KMS-11 (cell line): Measurements from ENCODE around the gene RGS7.

ENCODE experiments used
- H2AFZ ChIP-seq: fragments of 200-600 bp; sonication (generic); 2 replicates; pipeline ENCODE4 v1.6.1; 2016; ENCODE audit warnings: antibody characterized with exemption, mixed run types, low read depth
- H3K27ac ChIP-seq: fragments of 200-600 bp; sonication (generic); 2 replicates; pipeline ENCODE4 v1.6.1; 2016; ENCODE audit warnings: mild to moderate bottlenecking, mixed run types
- H3K27me3 ChIP-seq: fragments of 200-600 bp; sonication (generic); 2 replicates; pipeline ENCODE4 v1.6.1; 2017; ENCODE audit warnings: mild to moderate bottlenecking, low read depth, mixed run types, moderate library complexity; ENCODE audit not compliant: insufficient read depth
- H3K36me3 ChIP-seq: fragments of 200-600 bp; sonication (generic); 2 replicates; pipeline ENCODE4 v1.6.1; 2017; ENCODE audit warnings: mild to moderate bottlenecking, mixed run types; ENCODE audit not compliant: insufficient read depth
- H3K4me1 ChIP-seq: fragments of 200-600 bp; sonication (generic); 2 replicates; pipeline ENCODE4 v1.6.1; 2016; ENCODE audit warnings: mild to moderate bottlenecking, low read depth, mixed run types; ENCODE audit not compliant: poor library complexity, severe bottlenecking
- H3K4me2 ChIP-seq: fragments of 200-600 bp; sonication (generic); 2 replicates; pipeline ENCODE4 v1.7.0; 2016; ENCODE audit warnings: mild to moderate bottlenecking, mixed run types
- H3K4me3 ChIP-seq: fragments of 200-600 bp; sonication (generic); IDR thresholded peaks from 2 replicates; pipeline ENCODE4 v1.6.1; 2017; ENCODE audit warnings: low read depth, low read length, mixed read lengths; ENCODE audit not compliant: insufficient read depth
- H3K79me2 ChIP-seq: fragments of 200-600 bp; sonication (generic); 2 replicates; pipeline ENCODE4 v1.6.1; 2016; ENCODE audit warnings: low read depth, mixed run types; ENCODE audit not compliant: insufficient read depth
- H3K9ac ChIP-seq: fragments of 200-600 bp; sonication (generic); 2 replicates; pipeline ENCODE4 v1.6.1; 2016; ENCODE audit warnings: mild to moderate bottlenecking, mixed run types
- H4K20me1 ChIP-seq: fragments of 200-600 bp; sonication (generic); 2 replicates; pipeline ENCODE4 v1.6.1; 2016; ENCODE audit warnings: mild to moderate bottlenecking, mixed run types; ENCODE audit not compliant: insufficient read depth
- CTCF ChIP-seq: fragments of 200-600 bp; sonication (generic); conservative IDR thresholded peaks from 2 replicates; pipeline ENCODE4 v1.6.1; 2017; ENCODE audit warnings: low read depth, mild to moderate bottlenecking, antibody characterized with exemption, low read length, moderate library complexity, mixed read lengths

Gene RGS7

GRCh38 chr1:240806200-240806745 lies 550.7 kb downstream of the RGS7 start:
- Histone ChIP-seq H3K79me2 (no peaks in the 10 kb centered on the region), H3K27ac (no peak overlapping the region), H3K9ac (no peak overlapping the region), H3K4me1 (no peaks in the 10 kb centered on the region), H4K20me1 (no peaks in the 10 kb centered on the region), H2AFZ (no peak overlapping the region), H3K27me3 (no peaks in the 10 kb centered on the region), H3K36me3 (no peaks in the 10 kb centered on the region), H3K4me2 (no peak overlapping the region), H3K4me3 (no peak overlapping the region)
- no peak for TF ChIP-seq CTCF

- Histone ChIP-seq H3K4me2 (no peak overlapping the region), H3K27ac (no peak overlapping the region), H3K4me3 (no peak overlapping the region), H3K36me3 (no peaks in the 10 kb centered on the region), H3K4me1 (no peaks in the 10 kb centered on the region), H3K27me3 (no peaks in the 10 kb centered on the region), H4K20me1 (no peaks in the 10 kb centered on the region), H3K9ac (no peak overlapping the region), H3K79me2 (no peaks in the 10 kb centered on the region), H2AFZ (no peak overlapping the region)
- TF ChIP-seq CTCF, result no peak
These were observed 552.5 kb downstream of the RGS7 start for GRCh38 chr1:240804475-240804874.

GRCh38 chr1:240803151-240803550 lies 553.9 kb downstream of the RGS7 start:
- Histone ChIP-seq H3K4me2 (no peak overlapping the region), H3K4me3 (no peak overlapping the region), H2AFZ (no peak overlapping the region), H3K27me3 (no peaks in the 10 kb centered on the region), H3K4me1 (no peaks in the 10 kb centered on the region), H3K9ac (no peak overlapping the region), H3K27ac (no peak overlapping the region), H3K36me3 (no peaks in the 10 kb centered on the region), H4K20me1 (no peaks in the 10 kb centered on the region), H3K79me2 (no peaks in the 10 kb centered on the region)
- TF ChIP-seq CTCF, result no peak

GRCh38 chr1:240802271-240802670 lies 554.7 kb downstream of the RGS7 start:
- no peaks in the 10 kb centered on the region for H3K36me3 ChIP-seq
- H3K4me2 ChIP-seq, result no peak overlapping the region
- no peaks in the 10 kb centered on the region for H3K79me2 ChIP-seq
- no peak overlapping the region for H2AFZ ChIP-seq
- H4K20me1 ChIP-seq, result no peaks in the 10 kb centered on the region
- no peak overlapping the region for H3K4me3 ChIP-seq
- H3K9ac ChIP-seq, result no peak overlapping the region
- H3K27me3 ChIP-seq, result no peaks in the 10 kb centered on the region
- no peaks in the 10 kb centered on the region for H3K4me1 ChIP-seq
- no peak overlapping the region for H3K27ac ChIP-seq
- TF ChIP-seq CTCF, result no peak
